ENCODE measurements around the gene TOMM20. TPM values are rescaled to one million over a fixed set of nuclear protein-coding genes. Genes with fewer than 3 reads are reported as not detected.

Gene TOMM20
- total and polyA plus RNA-seq, 12 donors: 40.0 to 113 (median 92.3) TPM

DNA sequence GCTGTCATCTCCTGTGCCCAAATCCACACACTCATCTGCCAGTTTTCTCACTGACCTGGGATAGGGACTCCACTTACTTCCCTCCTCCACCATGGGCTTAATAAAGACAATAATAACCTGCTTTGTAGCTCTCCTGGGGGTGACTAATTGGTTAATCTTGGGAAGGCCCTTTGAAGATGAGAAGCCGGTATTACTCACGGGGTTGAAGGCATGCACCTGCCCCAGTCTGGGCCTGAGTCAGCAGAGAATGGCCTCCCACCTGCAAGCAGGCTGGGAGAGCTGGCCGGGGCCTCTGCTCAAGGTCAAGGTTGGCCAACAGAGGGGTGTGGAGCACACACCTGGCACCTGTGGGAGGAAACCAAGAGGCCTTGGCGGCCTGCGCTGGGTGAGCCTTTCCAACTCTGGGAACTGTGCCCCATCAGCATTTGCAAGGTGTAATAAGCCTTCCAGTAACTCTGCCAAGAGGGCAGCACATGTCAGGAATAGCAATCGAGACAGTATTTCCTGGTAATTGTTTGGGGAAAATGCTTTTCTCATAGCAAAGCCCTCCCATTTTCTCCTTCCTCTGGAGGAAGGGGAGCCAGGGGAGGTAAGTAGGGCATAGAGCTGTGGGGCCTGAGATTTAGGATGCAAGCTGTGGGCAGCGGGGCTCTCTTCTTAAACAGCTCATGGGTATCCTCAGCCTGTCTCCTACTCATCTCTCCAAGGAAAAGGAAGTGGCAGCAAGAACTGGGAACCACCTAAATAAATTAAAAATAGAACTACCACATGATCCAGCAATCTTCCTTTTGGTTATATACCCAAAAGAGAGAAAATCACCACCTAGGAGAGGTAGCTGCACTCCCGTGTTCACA is 49.0 kb downstream of the TOMM20 start:
- H3K4me3 ChIP-seq: no peak overlapping the region
- 46 to 49% methylated on average over 8 of the region's 8 CpGs for WGBS, 2 donors
- H3K27me3 ChIP-seq: no peaks in the 10 kb centered on the region
- peaks cover 41 to 92% (median 73%) of the 10 kb centered on the region in 9 donors for H3K4me1 ChIP-seq
- intact Hi-C loops (cut with DNase I): loop anchor here (2.0 to 10.0 kb wide), 19 partner anchors 82 to 485 kb away; partner anchors contain the start of gene IRF2BP2 (in 4 of the 10)
- no peaks in the 10 kb centered on the region for H3K9me3 ChIP-seq
- no peak for ATAC-seq
- no peak for DNase-seq
- peak overlapping the region; percentile 43 to 99 (median 69) for H3K27ac ChIP-seq
- TF ChIP-seq, protein P1, sequence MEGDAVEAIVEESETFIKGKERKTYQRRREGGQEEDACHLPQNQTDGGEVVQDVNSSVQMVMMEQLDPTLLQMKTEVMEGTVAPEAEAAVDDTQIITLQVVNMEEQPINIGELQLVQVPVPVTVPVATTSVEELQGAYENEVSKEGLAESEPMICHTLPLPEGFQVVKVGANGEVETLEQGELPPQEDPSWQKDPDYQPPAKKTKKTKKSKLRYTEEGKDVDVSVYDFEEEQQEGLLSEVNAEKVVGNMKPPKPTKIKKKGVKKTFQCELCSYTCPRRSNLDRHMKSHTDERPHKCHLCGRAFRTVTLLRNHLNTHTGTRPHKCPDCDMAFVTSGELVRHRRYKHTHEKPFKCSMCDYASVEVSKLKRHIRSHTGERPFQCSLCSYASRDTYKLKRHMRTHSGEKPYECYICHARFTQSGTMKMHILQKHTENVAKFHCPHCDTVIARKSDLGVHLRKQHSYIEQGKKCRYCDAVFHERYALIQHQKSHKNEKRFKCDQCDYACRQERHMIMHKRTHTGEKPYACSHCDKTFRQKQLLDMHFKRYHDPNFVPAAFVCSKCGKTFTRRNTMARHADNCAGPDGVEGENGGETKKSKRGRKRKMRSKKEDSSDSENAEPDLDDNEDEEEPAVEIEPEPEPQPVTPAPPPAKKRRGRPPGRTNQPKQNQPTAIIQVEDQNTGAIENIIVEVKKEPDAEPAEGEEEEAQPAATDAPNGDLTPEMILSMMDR (IDR thresholded peaks at IDR 0.05): no peak
- no peaks in the 10 kb centered on the region for H3K36me3 ChIP-seq

DNA sequence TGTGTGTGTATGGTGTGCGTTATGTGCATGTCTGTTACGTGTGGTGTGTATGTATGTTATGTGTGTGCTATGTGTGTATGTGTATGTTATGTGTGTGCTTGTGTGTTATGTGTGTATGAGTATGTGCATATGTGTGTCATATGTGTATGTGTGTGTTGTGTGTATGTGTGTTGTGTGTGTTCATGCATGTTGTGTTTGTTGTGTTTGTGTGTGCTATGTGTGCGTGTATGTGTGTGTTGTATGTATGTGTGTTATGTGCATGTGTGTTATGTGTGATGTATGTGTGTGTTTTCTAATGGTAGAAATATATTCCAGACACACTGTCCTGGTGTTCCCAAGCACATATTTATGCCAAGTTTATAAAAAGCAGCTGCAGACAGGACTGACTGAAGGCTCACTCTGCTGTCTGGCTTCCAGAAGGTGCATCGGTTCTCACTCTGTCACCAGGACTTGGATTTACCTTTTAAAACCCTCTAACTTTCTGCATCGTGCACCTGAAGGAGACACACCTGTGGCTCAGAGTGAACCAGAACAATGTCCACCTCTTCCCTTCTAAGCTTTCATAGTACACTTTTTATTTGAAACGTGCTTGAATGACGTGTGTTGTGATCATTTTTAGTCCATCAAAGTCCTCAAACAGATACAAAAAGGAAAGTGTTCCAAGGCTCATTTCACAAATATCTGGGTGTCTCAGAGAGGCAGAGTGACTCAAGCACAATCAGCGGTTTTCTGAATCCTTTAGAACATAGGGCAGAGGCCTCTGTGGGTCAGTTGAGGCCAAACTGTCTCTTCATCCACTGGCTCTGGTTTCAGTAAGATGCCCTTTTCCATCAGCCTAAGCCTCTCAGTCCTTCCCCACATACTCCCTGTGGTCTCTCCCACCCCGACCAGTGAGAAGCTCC is 49.9 kb downstream of the TOMM20 start:
- H3K27ac ChIP-seq: peak overlapping the region; percentile 43 to 99 (median 74)
- WGBS, 2 donors: 46 to 53% methylated on average over 9 of the region's 9 CpGs
- peaks cover 47 to 94% (median 76%) of the 10 kb centered on the region in 9 donors for H3K4me1 ChIP-seq
- DNase-seq (no peak), ATAC-seq (peak in 1 of 8 donors; percentile 18)
- TF ChIP-seq, protein P1 (IDR thresholded peaks at IDR 0.05): peak in 2 of 9 donors; percentile 25 to 29
- no peaks in the 10 kb centered on the region for H3K36me3 ChIP-seq
- no peak overlapping the region for H3K4me3 ChIP-seq
- no peaks in the 10 kb centered on the region for H3K27me3 ChIP-seq
- intact Hi-C loops (cut with DNase I): loop anchor here (2.0 to 10.0 kb wide), 17 partner anchors 81 to 480 kb away; partner anchors contain the start of gene IRF2BP2 (in 3 of the 10)
- no peaks in the 10 kb centered on the region for H3K9me3 ChIP-seq

DNA sequence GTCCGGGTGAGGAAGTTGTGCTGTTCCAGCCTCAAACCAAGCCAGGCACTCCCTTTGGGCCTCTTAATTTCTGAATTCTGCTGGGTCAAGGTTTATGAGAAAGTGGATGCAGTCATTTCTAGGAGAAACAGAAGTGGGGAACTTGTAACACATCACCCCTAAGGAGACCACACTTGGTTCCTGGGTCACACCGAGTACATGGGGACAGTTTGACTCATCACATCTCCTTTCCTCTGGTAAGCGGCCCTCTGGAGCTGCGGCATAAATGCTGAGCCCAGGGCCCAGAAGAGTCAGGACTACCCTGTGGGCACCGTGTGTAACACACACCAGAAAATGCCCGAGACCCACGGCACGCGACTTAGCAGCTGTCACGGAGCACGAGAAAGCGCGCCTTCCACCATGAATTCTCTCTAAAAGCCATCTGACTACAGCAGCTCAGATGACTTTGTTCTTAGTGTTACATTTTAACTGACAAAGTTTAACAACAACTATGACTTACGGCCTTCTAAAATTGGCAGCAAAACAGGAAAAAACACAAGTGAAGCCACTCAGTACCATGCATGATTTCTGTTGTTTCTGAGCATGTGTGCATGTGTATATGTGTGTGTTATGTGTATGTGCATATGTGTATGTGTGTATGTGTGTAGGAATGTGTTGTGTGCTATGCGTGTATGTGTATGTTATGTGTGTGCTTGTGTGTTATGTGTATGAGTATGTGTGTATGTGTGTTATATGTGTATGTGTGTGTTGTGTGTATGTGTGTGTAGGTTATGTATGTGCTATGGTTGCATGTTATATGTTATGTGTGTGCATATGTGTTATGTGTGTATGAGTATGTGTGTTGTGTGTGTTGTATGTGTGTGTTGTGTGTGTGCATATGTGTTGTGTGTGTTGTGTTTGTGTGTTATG is 50.8 kb downstream of the TOMM20 start:
- Histone ChIP-seq H3K27ac (peak overlapping the region in 9 of 10 donors; percentile 45 to 99 (median 95)), H3K9me3 (no peaks in the 10 kb centered on the region), H3K27me3 (no peaks in the 10 kb centered on the region), H3K36me3 (no peaks in the 10 kb centered on the region), H3K4me1 (peaks cover 43 to 94% (median 76%) of the 10 kb centered on the region in 9 donors), H3K4me3 (no peak overlapping the region)
- ATAC-seq (no peak), DNase-seq (no peak)
- intact Hi-C loops (cut with DNase I): loop anchor here (2.0 to 10.0 kb wide), 18 partner anchors 81 to 479 kb away; partner anchors contain the start of gene IRF2BP2 (in 3 of the 10)
- TF ChIP-seq, protein P1 (IDR thresholded peaks at IDR 0.05): no peak
- 79 to 88% methylated on average over 15 of the region's 15 CpGs for WGBS, 2 donors
